CD4-positive, alpha-beta T cell treated with Interleukin-21 for 1 hour (primary cell): Measurements from ENCODE around the gene ICAM2.
"Not testable (repeated sequence)": the region's sequence is repeated elsewhere in the genome, so short reads cannot be mapped to it uniquely, and the experiment has no call there.

Experiments
- DNase-seq: peaks from one replicate; pipeline ENCODE4 v3.0.0-alpha.2; 2020

ICAM2 gene

GRCh38 chr17:63996430-63997182 is 23.8 kb downstream of the ICAM2 start:
- DNase-seq: no peak

GRCh38 chr17:63995626-63996025 is 24.8 kb downstream of the ICAM2 start:
- DNase-seq: no peak

DNA sequence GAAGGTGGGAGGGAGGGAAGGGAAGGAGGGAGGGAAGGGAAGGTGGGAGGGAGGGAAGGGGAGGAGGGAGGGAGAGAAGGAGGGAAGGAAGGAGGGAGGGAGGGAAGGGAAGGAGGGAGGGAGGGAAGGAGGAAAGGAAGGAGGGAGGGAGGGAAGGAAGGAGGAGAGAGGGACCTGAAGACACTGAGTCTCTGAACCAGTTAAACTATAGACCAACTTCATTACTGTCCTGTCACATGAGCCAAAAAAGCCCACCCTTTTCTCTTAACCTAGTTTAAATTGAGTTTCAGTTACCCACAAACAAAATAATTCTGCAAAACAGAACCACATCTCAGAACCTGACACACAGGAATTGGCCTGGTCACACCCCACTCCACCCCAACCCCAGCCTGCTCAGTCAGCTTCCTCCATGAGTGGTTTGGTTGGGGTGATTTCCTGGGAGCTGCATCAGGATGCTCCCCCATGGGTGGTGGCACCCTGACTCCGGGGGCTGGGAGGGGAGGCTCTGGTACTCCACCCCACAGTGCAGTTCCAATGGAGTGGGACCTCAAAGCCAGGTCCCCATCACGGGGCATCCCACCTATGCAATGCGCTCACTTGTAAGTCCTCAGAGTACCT is 27.0 kb downstream of the ICAM2 start:
- DNase-seq: peak; percentile 59

GRCh38 chr17:63991611-63992010 is 28.8 kb downstream of the ICAM2 start:
- no peak for DNase-seq

- DNase-seq: no peak
Observed at GRCh38 chr17:63989622-63990345, 30.6 kb downstream of the ICAM2 start.

DNA sequence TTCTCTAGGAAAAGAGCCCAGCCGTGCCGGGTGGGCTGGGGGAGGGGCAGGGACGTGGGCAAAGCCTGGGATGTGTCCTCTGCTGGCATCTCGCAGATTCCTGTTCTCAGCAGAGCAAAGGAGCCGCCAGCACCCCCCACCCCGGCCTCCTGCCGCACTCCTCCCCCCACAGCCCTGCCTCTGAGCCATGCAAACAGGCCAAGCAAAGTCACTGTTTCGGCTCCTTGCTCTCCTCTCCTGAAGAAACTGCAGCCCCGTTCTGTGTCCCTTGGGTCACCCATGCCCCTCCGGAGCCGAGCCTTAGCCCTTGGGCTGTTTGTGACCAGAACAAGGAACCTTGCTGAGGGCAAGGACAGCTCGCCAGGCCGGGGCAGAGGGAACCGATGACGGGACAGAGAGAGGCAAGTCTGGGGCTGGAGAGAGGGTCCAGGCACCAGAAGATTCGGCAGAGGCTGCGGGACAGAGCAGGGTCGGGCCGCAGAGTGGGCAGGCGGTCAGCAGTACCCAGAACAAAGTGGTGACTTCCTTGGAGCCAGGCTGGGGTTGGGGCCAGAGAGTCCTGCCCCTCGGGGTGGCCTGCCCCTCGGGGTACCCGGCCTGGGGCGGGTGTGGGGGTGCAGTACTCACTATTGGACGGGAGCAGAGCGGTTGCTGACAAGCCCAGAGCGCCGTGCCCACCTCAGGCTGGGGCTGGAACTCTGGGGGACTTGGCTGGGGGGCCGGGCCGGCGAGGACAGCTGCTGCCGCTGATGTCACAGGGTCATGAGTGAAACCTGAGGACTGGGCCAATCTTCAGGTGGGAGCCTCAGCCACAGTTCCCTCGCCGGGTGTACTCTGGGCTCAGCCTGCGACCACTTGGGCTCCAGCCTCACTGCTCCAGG is 31.5 kb downstream of the ICAM2 start:
- no peak for DNase-seq

DNA sequence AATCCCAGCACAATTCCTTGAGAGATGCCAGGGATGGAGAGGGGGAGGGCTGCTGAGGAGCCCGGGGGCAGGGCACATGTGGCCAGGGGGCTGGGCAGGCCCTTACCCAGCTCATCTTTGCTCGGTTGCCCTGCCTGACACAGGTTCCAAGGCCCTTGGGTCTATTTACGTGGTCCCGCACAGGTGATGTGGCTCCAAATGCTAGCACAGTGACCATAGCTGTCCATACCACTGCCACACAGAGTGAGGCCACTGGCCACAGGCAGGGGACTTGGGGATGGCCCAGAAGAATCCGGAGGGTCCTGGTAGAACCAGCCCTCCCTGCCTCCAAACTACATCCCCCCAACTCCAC is 32.3 kb downstream of the ICAM2 start:
- DNase-seq: no peak

GRCh38 chr17:63987221-63988126 is 33.0 kb downstream of the ICAM2 start:
- no peak for DNase-seq

DNA sequence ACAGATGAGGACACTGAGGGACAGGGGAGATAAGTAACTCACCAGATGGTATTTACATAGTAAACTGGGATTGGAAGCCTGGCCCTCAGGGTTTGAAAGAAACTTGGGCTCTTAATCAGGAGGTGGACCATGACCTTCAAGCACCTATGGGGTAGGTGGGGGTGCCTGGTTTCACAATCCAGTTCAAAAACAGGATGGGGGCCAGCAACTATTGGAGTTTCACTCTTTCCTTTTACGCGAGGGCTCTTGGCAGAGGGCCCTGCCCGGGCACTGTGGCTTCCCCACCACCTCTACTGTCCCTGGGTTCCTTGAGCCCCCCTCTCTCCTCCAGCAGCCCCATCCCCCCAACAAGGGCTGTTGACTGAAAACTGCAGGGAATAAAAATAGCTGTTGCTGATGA is 33.6 kb downstream of the ICAM2 start:
- DNase-seq: no peak

DNA sequence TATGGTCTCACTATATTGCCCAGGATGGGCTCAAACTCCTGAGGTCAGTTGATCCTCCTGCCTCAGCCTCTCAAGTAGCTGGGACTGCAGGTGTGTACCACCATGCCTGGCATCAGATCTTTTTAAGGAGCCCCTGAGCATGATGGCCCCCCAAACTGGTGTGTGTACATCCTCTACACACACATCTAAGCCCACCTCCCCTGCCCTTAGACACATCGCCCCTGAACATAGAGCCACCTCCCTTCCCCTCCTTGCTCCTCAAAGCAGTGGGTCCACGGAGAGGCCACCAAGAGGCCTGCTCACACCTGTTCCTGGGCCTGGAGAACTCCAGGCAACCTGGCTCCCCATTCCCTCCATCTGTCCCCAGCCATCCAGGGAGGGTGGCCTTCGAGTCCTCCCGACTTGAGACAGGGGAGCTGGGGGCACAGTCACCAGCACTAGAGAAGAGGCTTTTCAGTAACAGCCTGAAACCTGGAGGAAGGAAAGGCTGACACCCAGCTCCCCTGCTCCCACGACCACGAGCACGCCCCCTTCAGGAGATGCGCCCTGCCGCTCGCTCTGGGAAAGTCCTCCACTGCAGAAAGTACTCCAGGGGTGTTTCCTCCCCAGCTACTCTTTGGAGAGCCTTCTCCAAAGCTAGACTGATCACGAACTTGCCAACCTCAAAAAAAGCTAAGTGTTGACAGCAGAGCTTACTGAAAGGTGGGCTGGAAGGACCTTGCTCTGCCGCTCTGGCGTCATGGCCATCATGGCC is 34.9 kb downstream of the ICAM2 start:
- no peak for DNase-seq

GRCh38 chr17:63984651-63985386 is 35.6 kb downstream of the ICAM2 start:
- peak; percentile 80 for DNase-seq

GRCh38 chr17:63984236-63984635 is 36.2 kb downstream of the ICAM2 start:
- no peak for DNase-seq

DNA sequence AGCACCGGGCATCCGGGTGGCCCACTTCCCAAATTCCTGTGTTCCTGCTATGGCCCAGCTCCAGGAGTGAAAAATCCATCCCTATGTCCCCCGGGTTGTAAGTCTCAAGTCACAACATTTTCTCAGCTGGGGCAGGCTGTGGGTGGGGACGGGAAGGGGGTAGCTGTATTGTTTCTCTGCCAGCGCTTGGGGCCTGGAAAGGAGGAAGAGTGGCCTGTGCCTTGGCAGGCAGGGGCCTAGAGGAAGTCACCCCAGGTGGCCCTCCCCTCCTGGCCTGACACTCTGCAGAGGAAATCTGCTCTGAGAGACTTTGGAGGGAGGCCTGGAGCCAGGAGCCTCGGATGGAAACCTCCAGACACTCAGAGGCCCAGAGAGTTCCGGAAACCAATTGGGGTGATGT is 37.1 kb downstream of the ICAM2 start:
- no peak for DNase-seq

- DNase-seq: not testable (repeated sequence)
Observed at GRCh38 chr17:63982641-63983040, 37.8 kb downstream of the ICAM2 start.

DNA sequence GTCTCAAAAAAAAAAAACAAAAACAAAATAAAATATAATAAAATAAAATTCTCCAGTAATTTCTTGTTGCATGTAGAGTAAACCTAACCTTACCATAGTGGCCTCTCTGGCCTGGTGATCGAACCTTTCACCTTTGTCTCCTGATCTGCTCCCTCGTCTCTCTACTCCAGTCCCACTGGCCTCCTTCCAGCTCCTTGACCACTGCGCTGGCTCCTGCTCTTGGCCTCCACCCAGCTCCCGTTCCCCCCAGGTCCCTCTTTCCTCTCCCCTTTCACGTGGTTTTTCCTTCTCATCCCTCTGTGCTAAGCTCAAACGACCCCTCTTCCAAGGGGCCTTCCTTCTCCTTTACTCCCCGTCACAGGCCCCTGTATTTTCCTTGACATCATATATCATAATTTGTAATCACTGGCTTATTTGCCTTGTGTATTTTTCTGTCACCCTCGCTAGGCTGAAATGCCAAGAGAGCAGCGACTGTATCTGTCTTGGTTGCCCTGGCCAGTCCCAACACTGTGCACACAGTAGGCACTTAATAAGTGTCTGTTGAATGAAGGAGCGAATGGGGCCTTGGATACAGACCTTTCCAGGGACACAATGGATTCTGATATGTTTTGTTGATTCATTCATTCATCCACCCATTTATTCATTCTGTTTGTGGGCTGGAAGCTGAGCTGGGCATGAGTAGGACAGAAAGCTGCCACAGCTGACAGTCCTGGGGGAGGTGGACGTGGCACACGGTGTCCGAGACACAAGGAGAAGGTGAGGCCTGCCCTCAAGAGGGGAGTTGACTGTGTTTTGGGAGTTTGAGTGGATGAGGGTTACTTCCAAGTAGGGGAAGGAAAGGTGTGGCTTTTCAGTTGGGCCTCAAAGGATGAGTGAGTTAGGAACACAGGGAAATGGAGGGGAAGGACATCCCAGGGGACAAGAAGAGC is 41.9 kb downstream of the ICAM2 start:
- no peak for DNase-seq

DNA sequence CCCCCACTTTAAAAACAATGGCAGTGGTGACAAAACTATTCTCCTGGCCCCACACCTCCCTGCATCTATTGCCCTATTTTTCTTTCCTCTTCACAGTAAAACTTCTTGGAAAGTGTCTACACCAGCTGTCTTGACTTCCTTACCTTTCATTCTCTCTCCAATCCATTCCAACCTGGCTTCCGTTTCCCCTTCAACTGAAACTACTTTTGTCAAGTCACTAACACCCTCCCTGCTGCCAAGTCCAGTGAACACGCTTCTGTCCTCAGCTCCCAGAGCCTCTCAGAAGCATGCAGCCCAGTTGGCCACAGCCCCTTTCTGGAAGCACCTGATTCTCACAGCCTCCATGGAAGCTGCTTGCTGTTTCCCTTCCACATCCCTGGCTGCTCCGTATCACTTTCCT is 43.7 kb downstream of the ICAM2 start:
- no peak for DNase-seq

- no peak for DNase-seq
Observed at GRCh38 chr17:63975541-63976092, 44.8 kb downstream of the ICAM2 start.

- no peak for DNase-seq
Observed at GRCh38 chr17:63974594-63975192, 45.7 kb downstream of the ICAM2 start.
